DND-41 (cell line): ENCODE results near the gene ZFYVE28.

Source experiments
- ATAC-seq: fragments of 200-7000 bp; cut with Tn5 transposase; 3 replicates; pipeline ENCODE4 v1.9.1; 2021; ENCODE audit warnings: low read depth; ENCODE audit not compliant: insufficient read depth
- DNase-seq: peaks from one replicate; pipeline ENCODE4 v3.0.0-alpha.2; 2020
- H2AFZ ChIP-seq: 2 replicates; pipeline ENCODE4 v1.6.0; 2012; ENCODE audit warnings: low read depth, low read length
- H3K27ac ChIP-seq: 2 replicates; pipeline ENCODE4 v1.5.1; 2012; ENCODE audit warnings: low read length, inconsistent platforms
- H3K27me3 ChIP-seq: fragments of 200-600 bp; sonication (generic); 2 replicates; pipeline ENCODE4 v1.6.0; 2012; ENCODE audit warnings: low read length, mild to moderate bottlenecking, inconsistent platforms; ENCODE audit not compliant: insufficient read depth, poor library complexity
- H3K36me3 ChIP-seq: 2 replicates; pipeline ENCODE4 v1.5.1; 2012; ENCODE audit warnings: low read length, inconsistent platforms; ENCODE audit not compliant: insufficient read depth
- H3K4me1 ChIP-seq: 2 replicates; pipeline ENCODE4 v1.5.1; 2012; ENCODE audit warnings: mild to moderate bottlenecking, low read length; ENCODE audit not compliant: insufficient read depth
- H3K4me2 ChIP-seq: 2 replicates; pipeline ENCODE4 v1.6.0; 2012; ENCODE audit warnings: mild to moderate bottlenecking, moderate library complexity, low read length, inconsistent platforms; ENCODE audit not compliant: insufficient read depth
- H3K4me3 ChIP-seq, 2 experiments: fragments of 200-600 bp in 1 of 2; shearing (Covaris generic) in 1 of 2; 2 replicates each; pipeline ENCODE4 v1.5.1; 2012 to 2016; ENCODE audit warnings: inconsistent platforms in 2 of 2, low read length in 2 of 2, mild to moderate bottlenecking in 2 of 2, low read depth in 1 of 2, moderate library complexity in 1 of 2
- H3K79me2 ChIP-seq: 2 replicates; pipeline ENCODE4 v1.6.0; 2012; ENCODE audit warnings: low read length, inconsistent platforms; ENCODE audit not compliant: insufficient read depth
- H3K9ac ChIP-seq: 2 replicates; pipeline ENCODE4 v1.6.0; 2012; ENCODE audit warnings: low read depth, mild to moderate bottlenecking, inconsistent platforms, low read length, moderate library complexity
- H3K9me3 ChIP-seq: 2 replicates; pipeline ENCODE4 v1.5.1; 2012; ENCODE audit warnings: low read length, moderate library complexity, mild to moderate bottlenecking, inconsistent platforms; ENCODE audit not compliant: insufficient read depth, severe bottlenecking
- H4K20me1 ChIP-seq: 2 replicates; pipeline ENCODE4 v1.6.0; 2012; ENCODE audit warnings: low read length; ENCODE audit not compliant: insufficient read depth
- EZH2 ChIP-seq: IDR thresholded peaks from 3 replicates; pipeline ENCODE4 v1.6.1; 2012; ENCODE audit warnings: borderline replicate concordance, low read depth, mild to moderate bottlenecking, moderate library complexity, low read length, inconsistent platforms; ENCODE audit not compliant: severe bottlenecking
- TF ChIP-seq, protein P1 (sequence below): IDR thresholded peaks from 2 replicates; pipeline ENCODE4 v1.5.1; 2012; ENCODE audit warnings: borderline replicate concordance, low read length, moderate library complexity, mild to moderate bottlenecking; ENCODE audit not compliant: poor library complexity, severe bottlenecking; ENCODE audit errors: extremely low read depth

The ZFYVE28 gene

DNA sequence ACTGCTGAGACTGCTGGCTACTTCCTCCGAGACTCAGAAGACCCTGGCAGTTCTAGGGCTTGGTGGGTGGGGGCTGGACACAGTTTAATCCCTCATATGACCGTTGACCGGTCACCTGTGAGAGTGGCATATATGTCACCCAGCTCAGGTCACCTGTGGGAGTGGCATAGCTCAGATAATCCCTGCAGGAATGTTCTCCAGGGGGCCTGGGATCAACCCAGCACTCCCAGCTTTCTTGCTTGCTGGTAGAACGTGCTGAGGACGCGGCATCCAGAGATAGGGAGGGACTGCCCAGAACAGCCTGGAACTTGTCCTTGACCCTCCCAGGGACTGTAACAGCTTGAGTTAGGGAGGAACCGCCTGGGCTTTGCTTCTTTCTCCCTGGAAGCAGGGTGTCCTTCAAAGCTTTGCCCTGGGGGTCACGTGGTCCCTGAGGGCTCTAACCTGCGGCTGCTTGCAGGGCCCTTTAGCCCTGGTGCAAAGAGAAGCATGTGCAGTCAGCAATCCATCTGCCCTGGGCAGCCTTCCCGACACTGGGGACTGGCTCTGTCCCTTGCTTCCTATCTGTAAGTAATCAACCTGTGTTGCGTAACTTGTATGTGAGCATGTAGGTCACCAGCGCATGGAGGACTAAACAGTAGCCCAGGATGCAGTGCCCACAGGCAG is 55.3 kb downstream of the ZFYVE28 start:
- Histone ChIP-seq H3K4me2 (no peak overlapping the region), H3K9ac (no peak overlapping the region), H3K4me3 (no peak overlapping the region), H4K20me1 (peaks cover 6% of the 10 kb centered on the region), H3K27ac (no peak overlapping the region), H2AFZ (no peak overlapping the region), H3K36me3 (no peaks in the 10 kb centered on the region), H3K4me1 (no peaks in the 10 kb centered on the region), H3K27me3 (no peaks in the 10 kb centered on the region), H3K9me3 (no peaks in the 10 kb centered on the region), H3K79me2 (no peaks in the 10 kb centered on the region)
- TF ChIP-seq EZH2, result no peak
- TF ChIP-seq, protein P1, sequence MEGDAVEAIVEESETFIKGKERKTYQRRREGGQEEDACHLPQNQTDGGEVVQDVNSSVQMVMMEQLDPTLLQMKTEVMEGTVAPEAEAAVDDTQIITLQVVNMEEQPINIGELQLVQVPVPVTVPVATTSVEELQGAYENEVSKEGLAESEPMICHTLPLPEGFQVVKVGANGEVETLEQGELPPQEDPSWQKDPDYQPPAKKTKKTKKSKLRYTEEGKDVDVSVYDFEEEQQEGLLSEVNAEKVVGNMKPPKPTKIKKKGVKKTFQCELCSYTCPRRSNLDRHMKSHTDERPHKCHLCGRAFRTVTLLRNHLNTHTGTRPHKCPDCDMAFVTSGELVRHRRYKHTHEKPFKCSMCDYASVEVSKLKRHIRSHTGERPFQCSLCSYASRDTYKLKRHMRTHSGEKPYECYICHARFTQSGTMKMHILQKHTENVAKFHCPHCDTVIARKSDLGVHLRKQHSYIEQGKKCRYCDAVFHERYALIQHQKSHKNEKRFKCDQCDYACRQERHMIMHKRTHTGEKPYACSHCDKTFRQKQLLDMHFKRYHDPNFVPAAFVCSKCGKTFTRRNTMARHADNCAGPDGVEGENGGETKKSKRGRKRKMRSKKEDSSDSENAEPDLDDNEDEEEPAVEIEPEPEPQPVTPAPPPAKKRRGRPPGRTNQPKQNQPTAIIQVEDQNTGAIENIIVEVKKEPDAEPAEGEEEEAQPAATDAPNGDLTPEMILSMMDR, result no peak
- DNase-seq, result no peak
- ATAC-seq, result no peak

DNA sequence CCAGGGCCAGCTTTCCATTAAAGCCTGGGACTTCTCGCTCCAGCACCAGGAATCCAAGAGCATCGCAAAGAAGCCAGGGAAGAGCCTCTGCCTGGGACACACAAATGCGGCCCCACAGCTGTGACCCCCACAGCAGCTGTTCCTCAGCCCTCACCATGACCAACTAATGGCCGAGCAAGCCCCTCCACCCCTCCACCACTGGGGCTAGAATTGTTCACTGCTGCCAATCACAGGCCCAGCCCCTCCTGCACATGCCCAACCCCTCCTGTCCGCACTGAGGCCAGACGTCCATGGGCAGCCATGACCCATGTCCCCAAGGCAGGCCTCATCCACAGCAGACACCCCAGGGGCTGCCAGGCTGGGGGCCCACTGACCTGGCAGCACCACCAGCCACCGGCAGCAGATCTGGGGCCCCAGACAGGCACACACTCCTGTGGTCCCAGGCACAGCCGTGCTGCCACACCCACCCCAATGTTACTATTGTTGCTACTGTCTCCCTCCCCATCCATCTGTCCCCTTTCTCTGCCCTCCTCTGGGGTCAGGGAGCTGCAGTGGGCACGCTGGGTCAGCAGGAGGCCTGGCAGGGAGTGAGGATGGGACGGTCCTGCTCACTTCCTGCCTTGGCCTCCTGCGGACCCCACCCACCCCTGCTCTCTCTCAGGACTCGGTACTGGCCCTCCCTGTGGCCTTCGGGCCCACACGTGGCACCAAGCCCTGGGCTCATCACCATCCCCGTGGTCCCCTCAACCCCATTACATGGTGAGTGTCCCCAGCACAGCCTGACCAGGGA is 56.0 kb downstream of the ZFYVE28 start:
- H3K4me2 ChIP-seq, result no peak overlapping the region
- TF ChIP-seq, protein P1, result no peak
- no peak for TF ChIP-seq EZH2

DNA sequence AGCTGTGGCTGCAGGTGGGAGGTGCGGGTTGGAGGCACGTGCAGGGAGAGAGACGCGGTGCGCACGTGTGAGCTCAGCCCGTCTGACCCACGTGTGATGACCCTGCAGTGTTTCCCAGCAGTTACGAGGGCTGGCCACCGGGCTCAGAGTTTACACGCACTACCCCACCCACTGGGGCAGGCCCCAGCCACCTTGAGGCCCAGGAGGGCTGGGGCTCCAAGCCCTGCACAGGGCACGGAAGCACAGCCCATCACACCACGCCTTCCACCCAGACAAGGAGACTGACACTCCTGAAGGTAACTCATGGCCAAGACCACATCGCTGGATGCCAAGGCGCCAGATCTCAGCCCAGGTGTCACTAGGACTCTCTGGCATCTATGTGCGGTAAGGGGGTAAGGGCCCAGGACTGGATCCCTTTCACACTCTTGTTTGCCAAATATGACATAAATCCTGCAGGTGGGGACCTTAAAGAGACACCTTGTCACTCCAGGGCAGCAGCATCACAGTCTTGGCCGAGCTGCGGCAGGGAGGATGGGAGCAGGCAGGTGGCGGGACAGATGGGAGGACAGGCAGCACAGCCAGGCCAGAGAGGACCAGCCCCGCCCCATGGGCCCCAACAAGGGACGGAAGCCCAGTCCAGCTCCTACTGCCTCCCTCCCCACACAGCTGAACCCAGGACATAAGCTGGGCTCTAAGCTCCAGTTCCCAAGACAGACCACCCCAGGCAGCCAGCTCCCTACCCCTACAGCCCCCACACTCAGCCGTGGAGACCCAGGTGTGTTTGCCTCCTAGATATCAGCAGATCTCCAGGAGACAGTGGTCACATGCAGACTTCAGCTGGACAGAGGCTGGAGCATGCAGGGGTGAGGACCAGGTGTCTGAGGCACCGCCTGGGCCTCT is 56.8 kb downstream of the ZFYVE28 start:
- Histone ChIP-seq H2AFZ (no peak overlapping the region), H4K20me1 (peaks cover 6% of the 10 kb centered on the region), H3K27me3 (no peaks in the 10 kb centered on the region), H3K9ac (no peak overlapping the region), H3K4me1 (no peaks in the 10 kb centered on the region), H3K79me2 (no peaks in the 10 kb centered on the region), H3K36me3 (no peaks in the 10 kb centered on the region), H3K27ac (no peak overlapping the region), H3K9me3 (no peaks in the 10 kb centered on the region), H3K4me2 (no peak overlapping the region), H3K4me3 (no peak overlapping the region)
- ATAC-seq, result no peak
- no peak for TF ChIP-seq EZH2
- TF ChIP-seq, protein P1, result no peak
- DNase-seq, result no peak

More for the DNA sequence above, 56.0 kb downstream of the ZFYVE28 start:
- H2AFZ ChIP-seq, result no peak overlapping the region
- peaks cover 6% of the 10 kb centered on the region for H4K20me1 ChIP-seq
- no peaks in the 10 kb centered on the region for H3K79me2 ChIP-seq
- DNase-seq (no peak), ATAC-seq (no peak)
- H3K27me3 ChIP-seq, result no peaks in the 10 kb centered on the region
- no peaks in the 10 kb centered on the region for H3K9me3 ChIP-seq
- no peak overlapping the region for H3K4me3 ChIP-seq
- H3K27ac ChIP-seq, result no peak overlapping the region
- H3K9ac ChIP-seq, result no peak overlapping the region
- no peaks in the 10 kb centered on the region for H3K4me1 ChIP-seq
- no peaks in the 10 kb centered on the region for H3K36me3 ChIP-seq
